Stimulated activated CD4-positive, alpha-beta T cell treated with anti-CD3 and anti-CD28 coated beads, Interleukin-12 subunit alpha, Interleukin-12 subunit beta, amount 100 ng/mL, for 4 hours (primary cell): ENCODE results near the gene ZDHHC12.

Source experiments
- DNase-seq: peaks from one replicate; pipeline ENCODE4 v3.0.0-alpha.2; 2020

ZDHHC12 gene

GRCh38 chr9:128723866-128724743, at the start of gene ZDHHC12:
Gene ZDHHC12, minus strand, starts transcription at chr9:128724127. Its CDS starts 34 bp downstream, at chr9:128724093.
- peak; percentile 99 for DNase-seq

- DNase-seq, result no peak
These were observed 49.1 kb upstream of the ZDHHC12 start for GRCh38 chr9:128773049-128773448.

- peak; percentile 95 for DNase-seq
These were observed 48.0 kb upstream of the ZDHHC12 start, which contains the start of gene ZER1 for GRCh38 chr9:128771745-128772519. Gene ZER1, minus strand, starts transcription at chr9:128771927. Its CDS starts 16,362 bp downstream, at chr9:128755565.

GRCh38 chr9:128771094-128771721, 47.3 kb upstream of the ZDHHC12 start:
- DNase-seq, result no peak

GRCh38 chr9:128770286-128771030, 46.5 kb upstream of the ZDHHC12 start:
- no peak for DNase-seq

GRCh38 chr9:128768606-128769005, 44.7 kb upstream of the ZDHHC12 start:
- DNase-seq, result no peak

GRCh38 chr9:128765499-128765898, 41.6 kb upstream of the ZDHHC12 start:
- no peak for DNase-seq

GRCh38 chr9:128764361-128764760, 40.4 kb upstream of the ZDHHC12 start:
- no peak for DNase-seq

- DNase-seq, result no peak
These were observed 38.9 kb upstream of the ZDHHC12 start for GRCh38 chr9:128762671-128763449.

GRCh38 chr9:128757602-128758001, 33.7 kb upstream of the ZDHHC12 start:
- DNase-seq, result no peak

GRCh38 chr9:128753627-128754026, 29.7 kb upstream of the ZDHHC12 start:
- no peak for DNase-seq

GRCh38 chr9:128750926-128751595, 27.1 kb upstream of the ZDHHC12 start:
- no peak for DNase-seq

- DNase-seq, result no peak
These were observed 23.3 kb upstream of the ZDHHC12 start for GRCh38 chr9:128747241-128747640.

- no peak for DNase-seq
These were observed 19.5 kb upstream of the ZDHHC12 start for GRCh38 chr9:128743421-128743820.

GRCh38 chr9:128742401-128742800, 18.5 kb upstream of the ZDHHC12 start:
- no peak for DNase-seq

- no peak for DNase-seq
These were observed 11.4 kb upstream of the ZDHHC12 start for GRCh38 chr9:128735373-128735772.

- DNase-seq, result no peak
These were observed 9.3 kb upstream of the ZDHHC12 start for GRCh38 chr9:128733256-128733655.

GRCh38 chr9:128732576-128732975, 8.6 kb upstream of the ZDHHC12 start:
- no peak for DNase-seq

- DNase-seq, result no peak
These were observed 7.8 kb upstream of the ZDHHC12 start for GRCh38 chr9:128731691-128732090.

- no peak for DNase-seq
These were observed 7.2 kb upstream of the ZDHHC12 start for GRCh38 chr9:128731093-128731492.
